NCI-H82 treated with DMSO at 0.1 percent for 48 hours (cell line): ENCODE measurements around the gene RGMA.
"Not testable (repeated sequence)": the region's sequence is repeated elsewhere in the genome, so short reads cannot be mapped to it uniquely, and the experiment has no call there.

Source experiments
- DNase-seq: peaks from one replicate; lab custom pipeline; 2025; ENCODE audit not compliant: unreplicated experiment; lab: John Stamatoyannopoulos, UW

RGMA gene

GRCh38 chr15:93035953-93036810 is 52.8 kb downstream of the RGMA start:
- peak; percentile 2 for DNase-seq

GRCh38 chr15:93035092-93035915 is 53.7 kb downstream of the RGMA start:
- no peak for DNase-seq

GRCh38 chr15:93034512-93034911 is 54.5 kb downstream of the RGMA start:
- DNase-seq: no peak

GRCh38 chr15:93033434-93034045 is 55.5 kb downstream of the RGMA start:
- no peak for DNase-seq

GRCh38 chr15:93032515-93033206 is 56.4 kb downstream of the RGMA start:
- not testable (repeated sequence) for DNase-seq

- not testable (repeated sequence) for DNase-seq
Measured at GRCh38 chr15:93031557-93032384, 57.2 kb downstream of the RGMA start.

- DNase-seq: no peak
Measured at GRCh38 chr15:93031103-93031464, 57.9 kb downstream of the RGMA start.

- DNase-seq: no peak
Measured at GRCh38 chr15:93030430-93031102, 58.4 kb downstream of the RGMA start.

- no peak for DNase-seq
Measured at GRCh38 chr15:93029836-93030429, 59.1 kb downstream of the RGMA start.

- DNase-seq: no peak
Measured at GRCh38 chr15:93029214-93029835, 59.7 kb downstream of the RGMA start.

- no peak for DNase-seq
Measured at GRCh38 chr15:93028632-93029213, 60.3 kb downstream of the RGMA start.

- no peak for DNase-seq
Measured at GRCh38 chr15:93028111-93028631, 60.8 kb downstream of the RGMA start.

- DNase-seq: no peak
Measured at GRCh38 chr15:93027413-93027812, 61.6 kb downstream of the RGMA start.

GRCh38 chr15:93026380-93026817 is 62.6 kb downstream of the RGMA start:
- DNase-seq: no peak

GRCh38 chr15:93025625-93025982 is 63.4 kb downstream of the RGMA start:
- no peak for DNase-seq

- DNase-seq: no peak
Measured at GRCh38 chr15:93024716-93025624, 64.0 kb downstream of the RGMA start.

- no peak for DNase-seq
Measured at GRCh38 chr15:93024293-93024692, 64.7 kb downstream of the RGMA start.
